Measurements from ENCODE around the gene LAP3.

- TF ChIP-seq, protein P1, sequence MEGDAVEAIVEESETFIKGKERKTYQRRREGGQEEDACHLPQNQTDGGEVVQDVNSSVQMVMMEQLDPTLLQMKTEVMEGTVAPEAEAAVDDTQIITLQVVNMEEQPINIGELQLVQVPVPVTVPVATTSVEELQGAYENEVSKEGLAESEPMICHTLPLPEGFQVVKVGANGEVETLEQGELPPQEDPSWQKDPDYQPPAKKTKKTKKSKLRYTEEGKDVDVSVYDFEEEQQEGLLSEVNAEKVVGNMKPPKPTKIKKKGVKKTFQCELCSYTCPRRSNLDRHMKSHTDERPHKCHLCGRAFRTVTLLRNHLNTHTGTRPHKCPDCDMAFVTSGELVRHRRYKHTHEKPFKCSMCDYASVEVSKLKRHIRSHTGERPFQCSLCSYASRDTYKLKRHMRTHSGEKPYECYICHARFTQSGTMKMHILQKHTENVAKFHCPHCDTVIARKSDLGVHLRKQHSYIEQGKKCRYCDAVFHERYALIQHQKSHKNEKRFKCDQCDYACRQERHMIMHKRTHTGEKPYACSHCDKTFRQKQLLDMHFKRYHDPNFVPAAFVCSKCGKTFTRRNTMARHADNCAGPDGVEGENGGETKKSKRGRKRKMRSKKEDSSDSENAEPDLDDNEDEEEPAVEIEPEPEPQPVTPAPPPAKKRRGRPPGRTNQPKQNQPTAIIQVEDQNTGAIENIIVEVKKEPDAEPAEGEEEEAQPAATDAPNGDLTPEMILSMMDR (IDR thresholded peaks at IDR 0.05): no peak
- no peak for TF ChIP-seq POLR2A (IDR thresholded peaks at IDR 0.05)
Observed at GRCh38 chr4:17561195-17561909, 15.6 kb upstream of the LAP3 start.

Data from adrenal gland (tissue), 5 donors.